ENCODE data around the gene FZD4.

Gene FZD4

DNA sequence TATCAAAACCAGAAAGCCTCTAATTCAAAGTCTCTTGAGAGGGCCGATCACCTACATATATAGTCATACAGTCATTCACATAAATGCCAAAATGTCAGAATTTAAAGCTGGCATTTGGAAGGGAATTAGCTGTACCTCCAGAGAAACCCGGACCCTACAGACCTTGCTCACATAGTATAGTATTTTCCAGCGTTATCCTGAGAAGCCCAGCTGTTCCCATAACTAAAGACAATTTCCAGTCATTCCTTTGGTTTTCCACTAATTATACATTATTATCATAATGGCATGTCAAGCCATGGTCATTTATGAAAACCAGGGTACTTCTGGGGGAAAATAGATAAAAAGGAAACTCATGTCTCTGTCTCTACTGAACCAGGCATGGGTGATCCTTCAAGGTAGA lies 53.6 kb downstream of the FZD4 start:
- TF ChIP-seq FOXP2 (optimal IDR thresholded peaks at IDR 0.05; ENCODE audit: borderline replicate concordance, extremely low read depth, extremely low read length, insufficient read depth) = no peak
- TF ChIP-seq, protein P1, sequence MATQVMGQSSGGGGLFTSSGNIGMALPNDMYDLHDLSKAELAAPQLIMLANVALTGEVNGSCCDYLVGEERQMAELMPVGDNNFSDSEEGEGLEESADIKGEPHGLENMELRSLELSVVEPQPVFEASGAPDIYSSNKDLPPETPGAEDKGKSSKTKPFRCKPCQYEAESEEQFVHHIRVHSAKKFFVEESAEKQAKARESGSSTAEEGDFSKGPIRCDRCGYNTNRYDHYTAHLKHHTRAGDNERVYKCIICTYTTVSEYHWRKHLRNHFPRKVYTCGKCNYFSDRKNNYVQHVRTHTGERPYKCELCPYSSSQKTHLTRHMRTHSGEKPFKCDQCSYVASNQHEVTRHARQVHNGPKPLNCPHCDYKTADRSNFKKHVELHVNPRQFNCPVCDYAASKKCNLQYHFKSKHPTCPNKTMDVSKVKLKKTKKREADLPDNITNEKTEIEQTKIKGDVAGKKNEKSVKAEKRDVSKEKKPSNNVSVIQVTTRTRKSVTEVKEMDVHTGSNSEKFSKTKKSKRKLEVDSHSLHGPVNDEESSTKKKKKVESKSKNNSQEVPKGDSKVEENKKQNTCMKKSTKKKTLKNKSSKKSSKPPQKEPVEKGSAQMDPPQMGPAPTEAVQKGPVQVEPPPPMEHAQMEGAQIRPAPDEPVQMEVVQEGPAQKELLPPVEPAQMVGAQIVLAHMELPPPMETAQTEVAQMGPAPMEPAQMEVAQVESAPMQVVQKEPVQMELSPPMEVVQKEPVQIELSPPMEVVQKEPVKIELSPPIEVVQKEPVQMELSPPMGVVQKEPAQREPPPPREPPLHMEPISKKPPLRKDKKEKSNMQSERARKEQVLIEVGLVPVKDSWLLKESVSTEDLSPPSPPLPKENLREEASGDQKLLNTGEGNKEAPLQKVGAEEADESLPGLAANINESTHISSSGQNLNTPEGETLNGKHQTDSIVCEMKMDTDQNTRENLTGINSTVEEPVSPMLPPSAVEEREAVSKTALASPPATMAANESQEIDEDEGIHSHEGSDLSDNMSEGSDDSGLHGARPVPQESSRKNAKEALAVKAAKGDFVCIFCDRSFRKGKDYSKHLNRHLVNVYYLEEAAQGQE (IDR thresholded peaks at IDR 0.05; ENCODE audit: insufficient read depth in 1 of 2, low read depth in 2 of 2, low read length in 2 of 2) = no peak

DNA sequence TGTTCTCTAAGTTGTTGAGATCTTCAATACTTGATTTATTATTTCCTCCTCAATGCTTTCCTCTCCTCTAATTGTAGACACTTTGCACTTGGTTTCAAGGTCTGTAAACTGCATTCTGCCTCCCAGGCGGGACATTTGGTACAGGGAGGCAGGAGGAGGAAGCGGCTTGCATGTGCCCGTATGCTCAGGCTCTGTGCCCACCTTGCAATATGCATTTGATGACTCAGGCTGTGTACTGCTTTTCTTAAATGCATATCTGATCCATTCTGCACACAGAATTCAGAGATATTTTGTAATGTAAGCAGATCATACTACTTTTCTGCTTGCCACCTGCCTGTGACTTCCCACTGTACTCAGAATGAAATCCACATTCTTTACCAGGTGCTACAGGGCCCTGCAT lies 55.0 kb downstream of the FZD4 start:
- TF ChIP-seq POLR2AphosphoS5 (IDR thresholded peaks at IDR 0.05; ENCODE audit: low read depth, low read length) (no peak), SIN3A (IDR thresholded peaks at IDR 0.05; ENCODE audit: borderline replicate concordance, insufficient read depth, low read length) (no peak), TAF1 (IDR thresholded peaks at IDR 0.05; ENCODE audit: borderline replicate concordance, insufficient read depth, low read length) (no peak), FOXP2 (optimal IDR thresholded peaks at IDR 0.05; ENCODE audit: borderline replicate concordance, extremely low read depth, extremely low read length, insufficient read depth) (no peak)
- TF ChIP-seq, protein P1 (IDR thresholded peaks at IDR 0.05; ENCODE audit: insufficient read depth in 1 of 2, low read depth in 2 of 2, low read length in 2 of 2) = no peak

DNA sequence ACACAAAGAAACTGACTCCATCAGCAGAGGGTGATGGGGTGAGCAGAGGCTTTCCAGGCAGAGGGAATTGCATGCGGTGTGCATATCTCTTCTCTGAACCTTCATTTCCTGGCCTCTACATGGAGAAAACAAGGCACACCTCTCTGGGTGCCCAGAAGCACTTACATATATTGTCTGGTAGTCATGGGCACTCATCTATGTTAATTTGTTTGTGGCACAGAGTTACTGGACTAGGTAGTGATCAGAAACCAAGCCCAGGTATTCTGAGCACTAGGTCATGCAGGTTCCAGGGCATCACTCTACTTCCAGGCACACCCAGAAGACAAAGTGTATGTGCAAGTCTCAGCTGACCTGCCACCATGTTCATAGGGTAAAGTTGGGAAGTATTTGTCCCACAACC lies 56.5 kb downstream of the FZD4 start:
- TF ChIP-seq FOXP2 (optimal IDR thresholded peaks at IDR 0.05; ENCODE audit: borderline replicate concordance, extremely low read depth, extremely low read length, insufficient read depth) (no peak), POLR2AphosphoS5 (IDR thresholded peaks at IDR 0.05; ENCODE audit: low read depth, low read length) (no peak), TAF1 (IDR thresholded peaks at IDR 0.05; ENCODE audit: borderline replicate concordance, insufficient read depth, low read length) (no peak), SIN3A (IDR thresholded peaks at IDR 0.05; ENCODE audit: borderline replicate concordance, insufficient read depth, low read length) (no peak)
- TF ChIP-seq, protein P1 (IDR thresholded peaks at IDR 0.05; ENCODE audit: insufficient read depth in 1 of 2, low read depth in 2 of 2, low read length in 2 of 2) = no peak

DNA sequence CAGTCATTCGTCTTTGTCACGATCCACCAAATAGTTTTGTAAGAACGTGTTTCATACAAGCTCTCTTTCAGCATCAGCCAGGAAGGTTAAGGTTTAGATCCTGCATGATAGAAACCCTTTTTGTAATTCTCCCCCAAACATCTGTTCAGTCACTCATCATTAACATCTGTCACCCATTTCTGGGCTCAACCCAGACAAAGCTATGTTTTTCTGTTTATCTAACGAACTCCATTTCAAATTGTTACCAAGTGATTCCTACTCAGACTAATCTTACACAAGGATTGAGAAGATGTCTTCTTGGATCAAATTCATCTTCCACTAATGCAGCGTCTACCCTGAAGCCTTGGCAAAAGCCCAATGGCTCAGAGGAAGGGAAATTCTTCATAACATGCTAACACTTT lies 58.8 kb downstream of the FZD4 start:
- no peak for TF ChIP-seq FOXP2 (optimal IDR thresholded peaks at IDR 0.05; ENCODE audit: borderline replicate concordance, extremely low read depth, extremely low read length, insufficient read depth)
- TF ChIP-seq, protein P1 (IDR thresholded peaks at IDR 0.05; ENCODE audit: insufficient read depth in 1 of 2, low read depth in 2 of 2, low read length in 2 of 2) = no peak
- TF ChIP-seq SIN3A (IDR thresholded peaks at IDR 0.05; ENCODE audit: borderline replicate concordance, insufficient read depth, low read length) = no peak
- no peak for TF ChIP-seq TAF1 (IDR thresholded peaks at IDR 0.05; ENCODE audit: borderline replicate concordance, insufficient read depth, low read length)
- TF ChIP-seq POLR2AphosphoS5 (IDR thresholded peaks at IDR 0.05; ENCODE audit: low read depth, low read length) = no peak
